Ascending aorta (tissue), 2 donors: ENCODE measurements around the gene GATC. TPM values are rescaled to one million over a fixed set of nuclear protein-coding genes. Genes with fewer than 3 reads are reported as not detected.
A peak's percentile ranks its signal among the peaks of the same experiment; 100 is the strongest.

Experiments
- DNase-seq, 2 donors: peaks; one replicate each; pipeline ENCODE4 v3.0.0-alpha.2; 2019; ENCODE audit warnings: low spot score in 2 of 2
- H3K27ac ChIP-seq, 2 donors: fragments of 200-600 bp; sonication (generic); one replicate each; pipeline ENCODE4 v1.5.1; 2016 to 2017; ENCODE audit warnings: mild to moderate bottlenecking in 1 of 2
- H3K27me3 ChIP-seq: fragments of 200-600 bp; sonication (generic); one replicate; pipeline ENCODE4 v1.5.1; 2017
- H3K36me3 ChIP-seq, 2 donors: fragments of 200-600 bp; sonication (generic); one replicate each; pipeline ENCODE4 v1.5.1; 2016
- H3K4me1 ChIP-seq, 2 donors: fragments of 200-600 bp; sonication (generic); one replicate each; pipeline ENCODE4 v1.5.1; 2016 to 2017; ENCODE audit warnings: mild to moderate bottlenecking in 1 of 2
- H3K4me3 ChIP-seq, 2 donors: fragments of 200-600 bp; sonication (generic); one replicate each; pipeline ENCODE4 v1.5.1; 2016 to 2017; ENCODE audit warnings: mild to moderate bottlenecking in 1 of 2
- H3K9me3 ChIP-seq, 2 donors: fragments of 200-600 bp; sonication (generic); one replicate each; pipeline ENCODE4 v1.5.1; 2016
- intact Hi-C: fragments of 100-400 bp; cut with DNase I; formaldehyde crosslinking; loops from one replicate; pipeline ENCODE4 v1.15.1; 2023
- total RNA-seq: library from RNA; depleted of rRNA; stranded (reverse); fragments of >200 nt; gene quantifications from one replicate; pipeline ENCODE4 v1.1.0, GENCODE V29; 2016
- TF ChIP-seq, protein P1 (sequence below), 3 experiments: fragments of 200-600 bp in 2 of 3; fragments of 450-650 bp in 1 of 3; sonication (generic) in 2 of 3; IDR thresholded peaks; one replicate each; pipeline ENCODE4 v1.5.1; 2016 to 2019; ENCODE audit warnings: antibody characterized with exemption in 3 of 3, mild to moderate bottlenecking in 1 of 3, moderate library complexity in 1 of 3

Gene GATC
- total RNA-seq, 1 donor from 2014 or later = 6.2 TPM

DNA sequence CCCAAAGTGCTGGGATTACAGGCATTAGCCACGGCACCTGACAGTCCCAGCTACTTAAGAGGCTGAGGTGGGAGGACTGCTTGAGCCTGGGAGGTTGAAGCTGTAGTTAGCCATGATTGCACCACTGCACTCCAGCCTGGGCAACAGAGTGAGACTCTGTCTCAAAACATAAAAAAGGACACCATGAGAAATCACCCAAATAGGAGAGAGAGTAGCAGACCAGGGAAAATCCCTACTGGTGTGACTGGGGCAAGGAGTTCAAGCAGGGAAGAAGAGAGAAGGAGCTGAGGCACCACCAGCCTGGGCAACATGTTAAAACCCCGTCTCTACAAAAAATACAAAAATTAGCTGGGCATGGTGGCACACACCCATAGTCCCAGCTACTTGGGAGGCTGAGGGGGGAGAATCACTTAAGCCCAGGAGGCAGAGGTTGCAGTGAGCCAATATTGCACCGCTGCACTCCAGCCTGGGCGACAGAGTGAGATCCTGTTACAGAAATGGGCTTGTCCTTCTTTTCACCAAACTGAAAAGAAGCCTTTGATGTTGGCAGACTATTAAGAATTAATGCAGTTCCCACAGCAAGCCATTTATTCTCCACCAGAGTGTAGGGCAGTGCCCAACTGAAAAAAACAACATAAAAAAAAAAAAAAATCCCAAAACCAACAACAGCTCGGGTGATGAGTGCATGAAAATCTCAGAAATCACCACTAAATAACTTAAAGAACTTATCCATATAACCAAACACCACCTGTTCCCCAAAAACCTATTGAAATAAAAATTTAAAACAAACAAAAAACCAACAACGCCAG lies 27.8 kb downstream of the GATC start:
- peak overlapping the region in 1 of 2 donors; percentile 26 for H3K27ac ChIP-seq
- intact Hi-C loops = no loop called here

DNA sequence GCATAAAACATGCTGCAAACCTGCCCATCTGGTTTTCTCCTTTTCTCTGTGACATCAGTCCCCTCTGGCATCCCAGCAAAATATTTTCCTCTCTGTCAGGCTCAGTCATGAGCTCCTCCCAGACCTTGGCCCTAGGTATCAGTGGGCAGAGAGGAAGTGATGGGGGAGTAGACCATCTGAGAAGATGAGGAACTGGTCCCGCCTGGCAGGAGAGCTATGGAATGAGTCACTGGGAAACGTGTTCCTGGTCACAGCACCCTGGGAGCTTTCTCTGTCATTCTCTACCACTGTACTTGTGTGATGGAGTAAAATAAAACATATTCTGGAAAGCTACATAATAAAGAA lies 28.3 kb downstream of the GATC start:
- Histone ChIP-seq H3K9me3 (no peaks in the 10 kb centered on the region), H3K27me3 (no peaks in the 10 kb centered on the region), H3K4me1 (peaks cover 5 to 14% of the 10 kb centered on the region in 2 donors), H3K4me3 (no peak overlapping the region), H3K36me3 (no peaks in the 10 kb centered on the region), H3K27ac (peak overlapping the region in 1 of 2 donors; percentile 26)
- TF ChIP-seq, protein P1, sequence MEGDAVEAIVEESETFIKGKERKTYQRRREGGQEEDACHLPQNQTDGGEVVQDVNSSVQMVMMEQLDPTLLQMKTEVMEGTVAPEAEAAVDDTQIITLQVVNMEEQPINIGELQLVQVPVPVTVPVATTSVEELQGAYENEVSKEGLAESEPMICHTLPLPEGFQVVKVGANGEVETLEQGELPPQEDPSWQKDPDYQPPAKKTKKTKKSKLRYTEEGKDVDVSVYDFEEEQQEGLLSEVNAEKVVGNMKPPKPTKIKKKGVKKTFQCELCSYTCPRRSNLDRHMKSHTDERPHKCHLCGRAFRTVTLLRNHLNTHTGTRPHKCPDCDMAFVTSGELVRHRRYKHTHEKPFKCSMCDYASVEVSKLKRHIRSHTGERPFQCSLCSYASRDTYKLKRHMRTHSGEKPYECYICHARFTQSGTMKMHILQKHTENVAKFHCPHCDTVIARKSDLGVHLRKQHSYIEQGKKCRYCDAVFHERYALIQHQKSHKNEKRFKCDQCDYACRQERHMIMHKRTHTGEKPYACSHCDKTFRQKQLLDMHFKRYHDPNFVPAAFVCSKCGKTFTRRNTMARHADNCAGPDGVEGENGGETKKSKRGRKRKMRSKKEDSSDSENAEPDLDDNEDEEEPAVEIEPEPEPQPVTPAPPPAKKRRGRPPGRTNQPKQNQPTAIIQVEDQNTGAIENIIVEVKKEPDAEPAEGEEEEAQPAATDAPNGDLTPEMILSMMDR (IDR thresholded peaks at IDR 0.05) = no peak
- DNase-seq = peak in 1 of 2 donors; percentile 68
- intact Hi-C loops = no loop called here

More for the DNA sequence above, 27.8 kb downstream of the GATC start:
- H3K4me1 ChIP-seq = peaks cover 5 to 14% of the 10 kb centered on the region in 2 donors
- H3K36me3 ChIP-seq = no peaks in the 10 kb centered on the region
- no peaks in the 10 kb centered on the region for H3K9me3 ChIP-seq
- H3K27me3 ChIP-seq = no peaks in the 10 kb centered on the region
- no peak overlapping the region for H3K4me3 ChIP-seq
- DNase-seq = no peak
- TF ChIP-seq, protein P1 (IDR thresholded peaks at IDR 0.05) = no peak

DNA sequence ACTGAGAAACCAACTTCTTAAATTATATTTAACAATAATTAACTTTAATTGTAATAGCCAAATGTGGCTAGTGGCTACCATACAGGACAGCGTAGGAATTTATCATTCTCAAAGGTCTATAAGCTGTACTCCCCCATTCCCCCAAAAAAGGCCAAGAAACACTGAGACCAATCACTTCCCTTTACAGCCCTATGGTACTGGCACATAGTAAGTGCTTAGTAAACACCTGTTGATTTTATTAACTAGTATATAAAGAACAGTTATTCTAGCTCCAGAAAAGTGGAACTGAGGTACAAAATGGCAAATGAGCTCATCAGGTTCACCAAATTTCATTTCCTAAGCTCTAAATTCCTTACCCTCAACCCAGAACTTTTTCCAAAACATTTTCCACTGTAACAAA lies 29.4 kb downstream of the GATC start:
- no peak for DNase-seq
- H3K4me3 ChIP-seq = no peak overlapping the region
- TF ChIP-seq, protein P1 (IDR thresholded peaks at IDR 0.05) = no peak
- no peaks in the 10 kb centered on the region for H3K9me3 ChIP-seq
- intact Hi-C loops = no loop called here
- no peaks in the 10 kb centered on the region for H3K36me3 ChIP-seq
- no peaks in the 10 kb centered on the region for H3K27me3 ChIP-seq
- H3K4me1 ChIP-seq = peaks cover 0 to 7% of the 10 kb centered on the region in 2 donors
- no peak overlapping the region for H3K27ac ChIP-seq

DNA sequence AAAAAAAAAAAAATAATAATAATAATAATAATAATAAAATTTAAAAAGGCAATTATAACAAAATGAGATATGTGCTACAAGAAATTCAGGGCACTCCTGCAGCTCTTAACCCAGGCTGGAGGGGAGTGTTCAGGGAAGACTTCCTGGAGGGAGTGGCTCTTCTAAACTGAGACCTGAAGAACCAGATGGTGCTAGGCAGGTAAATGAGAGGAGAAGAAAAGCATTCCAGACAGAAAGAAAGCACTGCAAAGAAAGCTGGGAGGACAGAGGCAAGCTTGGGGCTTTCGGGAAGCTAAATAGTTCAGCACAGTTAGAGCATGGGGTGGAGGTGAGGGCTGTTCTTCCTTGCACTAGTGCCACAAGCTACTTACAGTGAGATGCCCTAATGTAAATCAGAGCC lies 33.2 kb downstream of the GATC start:
- no peak overlapping the region for H3K4me3 ChIP-seq
- DNase-seq = no peak
- H3K4me1 ChIP-seq = no peaks in the 10 kb centered on the region
- H3K27ac ChIP-seq = no peak overlapping the region
- intact Hi-C loops = no loop called here
- H3K36me3 ChIP-seq = peaks cover 0 to 9% of the 10 kb centered on the region in 2 donors
- no peaks in the 10 kb centered on the region for H3K27me3 ChIP-seq
- no peaks in the 10 kb centered on the region for H3K9me3 ChIP-seq
- TF ChIP-seq, protein P1 (IDR thresholded peaks at IDR 0.05) = no peak

DNA sequence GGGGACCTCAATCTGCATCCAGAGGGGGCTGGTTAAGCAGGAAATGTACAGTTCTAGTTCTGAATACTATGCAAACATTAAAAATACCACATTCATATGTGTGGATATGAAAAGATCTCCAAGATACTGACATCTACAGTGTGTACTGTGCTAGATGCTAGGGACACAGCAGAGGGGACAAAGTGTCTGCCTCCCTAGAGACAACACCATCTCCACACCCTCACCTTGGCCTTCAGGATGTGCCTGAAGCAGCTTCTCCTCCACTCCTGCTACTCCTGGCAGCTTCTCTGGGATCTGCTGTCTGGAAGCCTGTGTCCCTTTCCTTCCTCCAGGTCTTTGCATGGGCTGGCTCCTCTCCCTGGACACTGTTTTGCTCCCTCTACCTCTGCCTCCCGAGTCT lies 34.0 kb downstream of the GATC start:
- H3K4me3 ChIP-seq = no peak overlapping the region
- intact Hi-C loops = no loop called here

More for the DNA sequence above, 34.0 kb downstream of the GATC start:
- Histone ChIP-seq H3K27ac (no peak overlapping the region), H3K36me3 (peaks cover 0 to 9% of the 10 kb centered on the region in 2 donors), H3K4me1 (no peaks in the 10 kb centered on the region), H3K27me3 (no peaks in the 10 kb centered on the region), H3K9me3 (no peaks in the 10 kb centered on the region)
- TF ChIP-seq, protein P1 (IDR thresholded peaks at IDR 0.05) = no peak
- DNase-seq = no peak
